Measurements from ENCODE around the gene GCN1.

DNA sequence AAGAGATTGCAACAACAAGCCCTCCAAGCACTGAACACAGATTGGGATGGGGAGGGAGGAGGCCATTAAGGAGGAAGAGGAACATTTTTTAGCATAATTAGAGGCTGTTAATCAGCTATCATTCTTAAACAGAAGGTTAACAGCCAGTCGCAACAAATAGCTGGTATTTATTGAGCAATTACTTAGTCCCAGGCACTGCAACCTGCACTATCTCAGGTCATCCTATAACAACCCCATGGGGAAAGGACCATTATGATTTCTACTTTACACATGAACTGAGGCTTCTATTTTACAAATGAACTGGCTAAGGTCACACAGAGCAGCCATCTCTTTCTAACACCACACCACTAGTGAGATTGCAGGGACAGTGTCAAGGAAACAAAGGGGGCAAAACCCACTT is 88.4 kb downstream of the GCN1 start:
- TF ChIP-seq POLR2A (IDR thresholded peaks at IDR 0.05) (no peak), POLR2AphosphoS5 (IDR thresholded peaks at IDR 0.05) (no peak)
- TF ChIP-seq, protein P1, sequence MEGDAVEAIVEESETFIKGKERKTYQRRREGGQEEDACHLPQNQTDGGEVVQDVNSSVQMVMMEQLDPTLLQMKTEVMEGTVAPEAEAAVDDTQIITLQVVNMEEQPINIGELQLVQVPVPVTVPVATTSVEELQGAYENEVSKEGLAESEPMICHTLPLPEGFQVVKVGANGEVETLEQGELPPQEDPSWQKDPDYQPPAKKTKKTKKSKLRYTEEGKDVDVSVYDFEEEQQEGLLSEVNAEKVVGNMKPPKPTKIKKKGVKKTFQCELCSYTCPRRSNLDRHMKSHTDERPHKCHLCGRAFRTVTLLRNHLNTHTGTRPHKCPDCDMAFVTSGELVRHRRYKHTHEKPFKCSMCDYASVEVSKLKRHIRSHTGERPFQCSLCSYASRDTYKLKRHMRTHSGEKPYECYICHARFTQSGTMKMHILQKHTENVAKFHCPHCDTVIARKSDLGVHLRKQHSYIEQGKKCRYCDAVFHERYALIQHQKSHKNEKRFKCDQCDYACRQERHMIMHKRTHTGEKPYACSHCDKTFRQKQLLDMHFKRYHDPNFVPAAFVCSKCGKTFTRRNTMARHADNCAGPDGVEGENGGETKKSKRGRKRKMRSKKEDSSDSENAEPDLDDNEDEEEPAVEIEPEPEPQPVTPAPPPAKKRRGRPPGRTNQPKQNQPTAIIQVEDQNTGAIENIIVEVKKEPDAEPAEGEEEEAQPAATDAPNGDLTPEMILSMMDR (IDR thresholded peaks at IDR 0.05) = no peak
